HG02623 (cell line): ENCODE results near the gene LAMC3.

Source experiments
- ATAC-seq: cut with Tn5 transposase; IDR thresholded peaks from one replicate; pipeline ENCODE4 v1.9.1; 2021; ENCODE audit warnings: moderate library complexity; ENCODE audit not compliant: unreplicated experiment

The LAMC3 gene

GRCh38 chr9:130977811-130978221 is 31.2 kb upstream of the LAMC3 start:
- ATAC-seq = no peak

DNA sequence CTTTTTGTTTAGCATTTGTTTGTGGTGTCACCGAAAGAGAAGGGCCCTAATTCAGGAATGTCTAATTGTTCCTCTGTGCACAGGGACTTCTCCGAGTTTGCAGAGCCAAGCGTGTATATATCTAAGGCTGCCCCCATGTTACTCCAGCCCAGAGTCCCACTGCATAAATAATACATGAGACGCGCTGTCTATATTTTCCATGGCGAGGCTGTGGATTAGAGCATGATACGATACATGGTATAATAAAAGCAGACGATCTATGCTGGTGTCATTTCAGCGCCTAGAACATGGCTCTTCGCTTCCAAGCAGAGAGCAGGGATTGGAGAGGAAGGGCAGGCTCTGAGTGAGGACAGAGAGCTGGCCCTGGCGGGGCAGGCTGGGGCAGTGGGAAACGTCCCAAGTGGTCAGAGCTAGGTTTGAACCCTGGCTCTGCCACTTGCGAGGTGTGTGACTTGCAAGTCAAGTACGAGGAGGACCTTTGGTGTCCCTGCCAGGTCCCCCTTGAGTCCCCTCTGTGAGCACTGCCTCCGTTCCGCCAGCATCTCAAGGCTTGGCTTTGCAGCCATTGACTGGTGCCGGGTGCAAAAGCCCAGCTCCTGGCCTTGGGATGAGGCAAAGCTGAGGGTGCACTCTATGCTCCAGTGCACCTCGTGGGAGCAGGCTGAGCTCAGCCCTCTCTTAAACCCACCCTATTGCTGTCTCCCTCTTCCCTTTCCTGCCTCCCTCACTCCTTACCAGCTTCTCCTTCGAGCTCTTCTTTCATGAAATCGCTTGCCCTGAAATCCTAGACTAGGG is 29.2 kb upstream of the LAMC3 start:
- no peak for ATAC-seq

GRCh38 chr9:130980526-130980925 is 28.4 kb upstream of the LAMC3 start:
- ATAC-seq = no peak

DNA sequence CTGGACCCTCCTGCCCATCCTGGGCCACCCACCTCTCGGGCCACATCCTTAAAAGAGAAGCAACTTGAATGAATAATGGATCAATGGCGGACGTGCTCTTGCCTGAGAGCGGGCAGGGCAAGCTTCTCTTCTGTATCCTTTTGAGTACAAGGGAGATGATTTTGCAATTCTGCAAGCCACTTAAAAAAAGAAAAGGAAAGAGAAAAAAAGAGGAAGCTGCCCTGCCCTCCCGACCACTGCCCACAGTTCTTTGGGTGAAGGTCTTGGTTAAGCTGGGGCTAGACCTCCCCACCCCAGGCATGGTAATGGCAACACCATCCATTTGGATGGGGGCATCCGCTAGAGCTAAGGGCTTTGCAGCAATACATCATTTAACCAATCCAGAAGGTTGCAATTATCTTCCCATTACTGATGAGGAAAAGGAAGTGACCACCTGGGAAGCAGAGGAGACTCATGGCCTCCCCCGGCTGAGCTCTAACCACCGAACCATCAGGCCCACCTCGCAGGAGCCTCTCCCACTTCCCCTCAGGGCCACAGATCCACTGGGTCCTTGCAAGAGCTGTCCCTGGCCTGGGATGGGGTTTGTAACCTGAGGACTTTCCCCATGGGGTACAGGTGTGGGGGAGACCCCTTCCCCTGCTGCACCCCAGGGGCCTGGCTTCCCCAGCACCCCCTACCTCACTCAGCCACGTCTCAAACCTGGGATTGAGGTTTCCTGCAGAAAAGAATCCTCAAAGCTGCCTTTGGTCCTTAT is 27.8 kb upstream of the LAMC3 start:
- no peak for ATAC-seq

DNA sequence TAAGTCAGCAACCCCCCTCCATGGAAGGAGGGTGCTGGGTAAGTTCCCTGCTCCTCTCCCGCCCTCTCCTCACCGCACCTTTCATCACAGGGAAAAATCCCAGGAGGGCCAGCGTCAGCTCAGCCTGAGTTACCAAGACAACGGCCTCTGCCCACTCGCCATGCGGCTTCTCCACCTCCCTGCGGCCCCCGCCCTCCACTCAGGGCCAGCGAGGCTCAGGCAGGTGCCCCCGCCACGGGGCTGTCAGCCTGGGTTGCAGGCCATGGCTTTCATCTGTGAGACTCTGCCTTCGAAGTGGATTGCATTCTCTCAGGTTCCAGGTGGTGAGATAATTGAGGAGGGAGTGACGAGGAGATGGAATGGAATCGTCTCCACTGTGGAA is 27.2 kb upstream of the LAMC3 start:
- no peak for ATAC-seq

DNA sequence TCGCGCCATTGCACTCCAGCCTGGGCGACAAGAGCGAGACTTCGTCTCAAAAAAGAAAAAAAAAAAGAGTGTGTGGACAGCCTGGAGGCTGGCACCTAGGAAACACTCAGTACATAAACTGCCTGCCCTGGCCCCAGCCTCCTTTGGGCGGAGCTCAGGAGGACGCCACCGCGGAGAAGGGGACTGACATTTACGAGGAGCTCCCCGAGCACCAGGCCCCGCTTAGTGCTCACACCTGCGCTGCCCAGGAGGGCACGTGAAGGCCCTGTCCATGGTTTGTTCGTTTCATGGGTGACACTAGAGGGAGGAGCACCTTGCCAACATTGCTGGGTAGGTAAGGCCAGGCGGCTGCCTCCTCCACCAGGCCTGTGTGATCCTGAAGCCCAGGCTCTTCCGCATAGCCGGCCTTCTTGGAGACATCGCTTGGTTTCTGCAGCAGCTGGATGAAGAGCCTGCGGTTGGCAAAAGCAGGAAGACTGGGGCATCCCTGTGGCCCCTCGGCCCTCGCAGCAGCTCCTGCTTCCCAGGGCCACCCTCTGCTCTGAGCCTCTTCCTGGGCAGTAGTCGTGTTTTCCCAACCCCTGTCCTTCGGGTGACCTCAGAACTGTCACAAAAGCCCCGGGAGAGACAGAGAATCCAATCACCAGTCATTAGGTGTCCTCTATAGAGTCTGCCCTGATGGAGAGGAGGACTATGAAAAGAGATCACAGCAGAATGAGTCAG is 26.2 kb upstream of the LAMC3 start:
- ATAC-seq = no peak

DNA sequence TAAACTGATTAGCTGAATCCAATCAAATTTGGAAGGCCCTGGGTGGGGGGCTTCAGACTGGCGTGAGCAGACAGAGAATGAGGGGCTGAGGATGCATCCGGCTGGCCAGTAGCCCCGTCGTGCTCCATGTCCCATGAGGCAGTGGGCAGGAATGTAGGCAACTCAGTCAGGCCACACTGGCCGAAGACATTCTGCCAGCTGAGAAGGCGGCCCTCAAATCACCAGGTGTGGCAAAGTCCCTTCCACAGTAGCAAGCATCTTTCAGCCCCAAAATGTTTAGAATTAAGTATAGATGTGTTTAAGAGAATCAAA is 25.7 kb upstream of the LAMC3 start:
- no peak for ATAC-seq

DNA sequence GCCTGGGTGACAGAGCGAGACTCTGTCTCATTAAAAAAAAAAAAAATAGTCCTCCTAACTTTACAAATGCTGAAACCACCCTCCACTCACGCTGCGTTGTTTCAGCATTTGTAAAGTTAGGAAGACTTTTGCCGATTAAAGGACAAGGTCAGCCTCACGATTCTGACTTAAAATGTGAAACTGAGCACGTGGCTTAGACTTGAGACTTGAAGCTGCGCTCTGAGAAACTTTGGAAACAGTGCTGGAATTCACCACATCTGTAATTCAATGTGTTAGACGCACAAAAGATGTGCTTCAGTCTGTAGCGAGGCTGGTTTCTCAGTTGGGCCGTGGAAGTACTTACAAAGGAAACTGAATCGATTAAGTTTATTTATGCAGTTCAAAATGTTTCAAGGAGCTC is 25.0 kb upstream of the LAMC3 start:
- no peak for ATAC-seq

GRCh38 chr9:130984521-130984920 is 24.5 kb upstream of the LAMC3 start:
- no peak for ATAC-seq

GRCh38 chr9:130985029-130985428 is 23.9 kb upstream of the LAMC3 start:
- ATAC-seq = no peak

GRCh38 chr9:130985606-130986162 is 23.3 kb upstream of the LAMC3 start:
- no peak for ATAC-seq

DNA sequence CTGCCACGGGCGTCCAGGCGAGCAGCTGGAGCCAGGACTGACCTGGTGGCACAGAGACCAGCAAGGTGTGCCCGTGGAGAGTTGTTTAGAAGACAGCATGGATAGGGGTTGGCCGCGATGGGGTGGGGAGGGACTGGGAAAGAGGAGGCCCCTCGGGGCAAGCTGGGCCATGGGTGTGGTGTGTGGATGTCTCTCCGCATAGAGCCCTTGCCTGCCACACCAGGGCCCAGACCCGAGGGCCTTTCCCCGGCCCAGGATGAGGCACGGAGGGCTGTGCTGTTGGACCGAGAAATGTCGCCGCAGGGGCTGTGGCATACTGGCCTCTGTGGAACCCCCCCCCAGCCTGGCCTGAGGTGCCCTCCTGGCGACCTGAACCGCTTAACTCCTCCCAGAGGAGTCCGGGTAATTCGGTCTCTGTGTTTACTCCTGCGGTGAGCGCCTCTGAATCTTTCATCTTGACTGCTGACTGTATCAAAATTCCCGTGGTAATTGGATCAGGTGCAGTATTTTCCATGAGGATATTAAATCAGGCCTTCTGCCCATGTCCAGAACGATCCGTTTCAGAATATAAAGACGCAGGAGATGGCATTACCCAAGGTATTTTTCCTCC is 22.5 kb upstream of the LAMC3 start:
- ATAC-seq = no peak

DNA sequence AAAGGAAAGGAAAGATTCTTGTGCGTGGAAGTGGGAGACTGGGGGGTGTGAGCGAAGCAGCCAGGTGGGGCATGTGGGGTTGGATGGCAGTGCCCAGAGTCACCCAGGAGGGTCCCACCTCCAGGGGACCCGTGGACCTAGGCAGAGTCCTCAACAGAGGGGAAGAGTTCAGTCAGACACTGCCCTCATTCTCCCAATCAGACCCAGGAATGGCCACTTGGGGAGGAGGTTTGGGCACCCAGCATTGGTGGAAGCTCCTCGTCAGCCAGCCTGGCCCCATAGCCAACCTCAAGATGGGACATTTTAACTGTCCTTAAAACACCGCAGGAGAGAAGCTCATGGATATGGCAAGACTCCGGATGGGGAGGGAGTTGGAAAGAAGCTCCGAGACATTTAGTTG is 21.9 kb upstream of the LAMC3 start:
- ATAC-seq = no peak

DNA sequence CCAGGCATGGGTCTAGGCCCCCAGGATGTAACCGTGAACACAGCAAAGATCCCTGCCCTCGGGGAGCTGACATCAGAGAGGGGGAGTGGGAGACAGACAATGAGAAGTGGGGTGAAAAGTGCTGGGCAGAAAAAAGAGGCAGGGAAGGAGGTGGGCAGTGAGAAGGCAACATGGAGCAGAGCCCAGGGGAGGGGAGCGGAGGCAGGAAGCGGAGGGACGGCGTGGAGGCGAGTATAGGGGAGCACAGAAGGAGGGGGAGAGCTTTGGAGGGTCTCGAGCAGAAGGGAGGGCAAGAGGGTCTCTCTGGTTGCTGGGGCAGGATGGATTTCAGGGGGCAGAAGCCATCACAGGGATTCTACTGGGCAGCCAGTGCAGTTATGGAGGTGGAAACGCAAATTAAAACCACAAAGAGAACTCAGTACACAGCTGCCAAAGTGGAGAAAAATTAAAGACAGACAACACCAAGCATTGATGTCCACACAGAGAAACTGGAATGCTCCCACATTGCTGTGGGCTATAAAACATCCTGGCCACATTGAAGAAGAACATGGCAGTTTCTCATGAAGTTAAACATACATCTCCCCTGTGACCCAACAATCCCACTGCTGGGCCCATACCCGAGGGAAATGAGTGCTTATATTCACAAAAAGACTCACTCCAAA is 21.1 kb upstream of the LAMC3 start:
- no peak for ATAC-seq

DNA sequence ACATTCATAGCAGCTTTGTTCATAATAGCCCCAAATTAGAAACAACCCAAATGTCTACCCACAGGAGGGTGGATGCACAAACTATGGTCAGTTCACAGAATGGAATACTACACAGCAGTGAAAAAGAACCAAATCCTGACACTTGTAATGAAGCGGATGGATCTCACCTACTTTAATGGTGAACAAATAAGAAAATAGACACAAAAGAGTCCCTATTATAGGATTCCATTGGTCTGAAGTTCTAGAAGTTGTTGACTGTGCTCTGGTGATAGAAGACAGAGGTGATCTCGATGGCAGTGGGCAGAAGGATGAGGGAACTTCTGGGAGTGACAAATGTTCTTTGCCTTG is 20.6 kb upstream of the LAMC3 start:
- no peak for ATAC-seq

DNA sequence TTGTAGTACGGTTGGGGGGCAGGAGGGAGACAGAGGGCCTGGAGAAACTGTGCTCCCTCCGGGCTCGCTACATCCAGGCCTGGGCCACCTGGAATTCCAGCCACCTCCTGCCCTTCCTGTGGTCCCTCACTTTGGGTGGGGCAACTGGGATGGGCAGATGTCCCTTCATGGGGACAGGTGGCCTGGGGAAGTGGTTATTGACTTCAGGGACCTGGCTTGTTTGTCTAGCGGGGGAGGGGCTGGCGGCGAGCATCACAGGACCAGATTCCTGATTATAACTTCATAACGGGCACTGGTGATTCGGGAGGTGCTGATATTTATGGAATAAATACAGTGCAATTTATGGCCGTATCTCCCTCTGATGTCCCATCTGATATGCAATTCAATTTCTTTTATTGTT is 20.1 kb upstream of the LAMC3 start:
- ATAC-seq = no peak

GRCh38 chr9:130989391-130989790 is 19.6 kb upstream of the LAMC3 start:
- no peak for ATAC-seq

DNA sequence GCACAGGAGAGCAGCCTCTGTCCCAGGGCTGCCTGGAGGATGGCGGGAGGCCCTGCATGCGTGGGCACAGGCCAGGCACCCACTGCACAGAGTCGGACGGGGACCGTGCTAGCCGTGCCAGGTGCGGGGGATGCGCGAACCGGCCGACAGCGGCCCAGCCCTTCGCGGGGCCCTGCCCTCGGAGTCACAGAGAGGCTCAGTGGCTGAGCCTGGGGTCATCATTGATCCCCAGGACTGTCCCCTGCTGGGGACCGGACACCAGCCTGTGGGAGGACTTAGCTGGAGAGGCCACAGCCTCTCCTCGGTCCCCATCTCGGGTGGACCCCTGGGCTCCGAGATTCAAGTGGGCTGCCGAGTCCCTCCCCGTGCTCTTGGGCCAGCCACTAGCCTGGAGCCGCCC is 19.1 kb upstream of the LAMC3 start:
- ATAC-seq = no peak

- no peak for ATAC-seq
Observed at GRCh38 chr9:130990306-130990977, 18.5 kb upstream of the LAMC3 start.
